IMR-90 (cell line): ENCODE measurements around the gene MAGED4. TPM values are rescaled to one million over a fixed set of nuclear protein-coding genes. Genes with fewer than 3 reads are reported as not detected.
"Not testable (repeated sequence)": the region's sequence is repeated elsewhere in the genome, so short reads cannot be mapped to it uniquely, and the experiment has no call there.

ENCODE experiments used
- ATAC-seq: fragments of 200-7000 bp; cut with Tn5 transposase; 2 replicates; pipeline ENCODE4 v1.9.1; 2020; ENCODE audit warnings: low read depth, mild to moderate bottlenecking, moderate library complexity
- BruUV-seq: library from RNA; stranded (reverse); fragments of 400-500 nt; replicated peaks from 2 replicates; lab custom pipeline; 2021; lab: Mats Ljungman, UMichigan
- CTCF ChIA-PET: fragments of 300-600 bp; formaldehyde crosslinking; extraction: SDS; loops from one replicate; lab custom pipeline; 2021; ENCODE audit warnings: antibody characterized with exemption; lab: Yijun Ruan, JAX
- POLR2A ChIA-PET: fragments of 300-600 bp; sonication (Branson Sonifier 250); formaldehyde crosslinking; loops from one replicate; lab custom pipeline; 2022; ENCODE audit warnings: antibody characterized with exemption; ENCODE audit not compliant: unreplicated experiment; lab: Charles Lee
- DNase-seq: peaks from one replicate; pipeline ENCODE4 v3.0.0; 2013
- H2AFZ ChIP-seq: replicated peaks from 2 replicates; pipeline ENCODE3; 2013; ENCODE audit warnings: low read length, mild to moderate bottlenecking; ENCODE audit not compliant: poor library complexity
- H2AK5ac ChIP-seq: 2 replicates; pipeline ENCODE4 v1.6.1; 2013; ENCODE audit warnings: low read depth, low read length, inconsistent platforms
- H2AK9ac ChIP-seq: replicated peaks from 2 replicates; pipeline ENCODE3; 2013; ENCODE audit warnings: mild to moderate bottlenecking, low read depth, low read length, moderate library complexity; ENCODE audit not compliant: poor library complexity
- H2BK120ac ChIP-seq: 2 replicates; pipeline ENCODE4 v1.6.1; 2013; ENCODE audit warnings: low read depth, low read length, inconsistent platforms
- H2BK15ac ChIP-seq: 3 replicates; pipeline ENCODE4 v1.6.1; 2013; ENCODE audit warnings: low read depth, low read length, inconsistent platforms
- H2BK20ac ChIP-seq: 2 replicates; pipeline ENCODE4 v1.6.1; 2013; ENCODE audit warnings: low read depth, mild to moderate bottlenecking, inconsistent platforms, low read length, moderate library complexity
- H2BK5ac ChIP-seq: 2 replicates; pipeline ENCODE4 v1.6.1; 2013; ENCODE audit warnings: mild to moderate bottlenecking, low read depth, low read length, inconsistent platforms; ENCODE audit not compliant: poor library complexity, severe bottlenecking
- H3K14ac ChIP-seq: replicated peaks from 2 replicates; pipeline ENCODE4 v1.6.1; 2013; ENCODE audit warnings: low read depth, low read length, inconsistent platforms
- H3K18ac ChIP-seq: 2 replicates; pipeline ENCODE4 v1.6.1; 2013; ENCODE audit warnings: low read depth, low read length, control low read depth
- H3K23ac ChIP-seq: 2 replicates; pipeline ENCODE4 v1.6.1; 2013; ENCODE audit warnings: low read depth, low read length, inconsistent platforms
- H3K27ac ChIP-seq: 2 replicates; pipeline ENCODE4 v1.5.1; 2013; ENCODE audit warnings: mild to moderate bottlenecking, control low read depth, low read length; ENCODE audit not compliant: insufficient read depth
- H3K27me3 ChIP-seq: 2 replicates; pipeline ENCODE4 v1.6.1; 2013; ENCODE audit warnings: low read length; ENCODE audit not compliant: control insufficient read depth, insufficient read depth
- H3K36me3 ChIP-seq: 2 replicates; pipeline ENCODE4 v1.6.1; 2013; ENCODE audit warnings: low read length, mixed read lengths; ENCODE audit not compliant: control insufficient read depth, insufficient read depth
- H3K4ac ChIP-seq: 2 replicates; pipeline ENCODE4 v1.6.1; 2013; ENCODE audit warnings: low read depth, low read length, inconsistent platforms
- H3K4me1 ChIP-seq: 2 replicates; pipeline ENCODE4 v1.6.1; 2013; ENCODE audit warnings: low read length, mixed read lengths; ENCODE audit not compliant: control insufficient read depth, insufficient read depth
- H3K4me2 ChIP-seq: 2 replicates; pipeline ENCODE4 v1.6.1; 2013; ENCODE audit warnings: low read depth, mild to moderate bottlenecking, control low read depth, low read length, moderate library complexity
- H3K4me3 ChIP-seq: 2 replicates; pipeline ENCODE4 v1.5.1; 2013; ENCODE audit warnings: low read depth, mild to moderate bottlenecking, control low read depth, low read length, moderate library complexity; ENCODE audit not compliant: insufficient read depth
- H3K56ac ChIP-seq: 2 replicates; pipeline ENCODE4 v1.6.1; 2013; ENCODE audit warnings: low read length, inconsistent platforms; ENCODE audit not compliant: insufficient read depth; ENCODE audit errors: extremely low read depth
- H3K79me1 ChIP-seq, 2 experiments: 2 replicates each; pipeline ENCODE4 v1.6.1; 2013; ENCODE audit warnings: low read length in 2 of 2, inconsistent platforms in 1 of 2, low read depth in 1 of 2
- H3K9ac ChIP-seq: 2 replicates; pipeline ENCODE4 v1.6.1; 2013; ENCODE audit warnings: low read depth, low read length, control low read depth
- H3K9me1 ChIP-seq: 2 replicates; pipeline ENCODE4 v1.6.1; 2013; ENCODE audit warnings: low read length, inconsistent platforms; ENCODE audit not compliant: insufficient read depth
- H3K9me3 ChIP-seq: 2 replicates; pipeline ENCODE4 v1.6.1; 2013; ENCODE audit warnings: low read length; ENCODE audit not compliant: control insufficient read depth, insufficient read depth
- H4K20me1 ChIP-seq: 2 replicates; pipeline ENCODE4 v1.6.1; 2013; ENCODE audit warnings: low read length, inconsistent platforms; ENCODE audit not compliant: insufficient read depth
- H4K5ac ChIP-seq: 2 replicates; pipeline ENCODE4 v1.6.1; 2013; ENCODE audit warnings: mild to moderate bottlenecking, low read depth, low read length, control low read depth
- H4K8ac ChIP-seq, 2 experiments: 2 replicates each; pipeline ENCODE4 v1.6.1; 2013; ENCODE audit warnings: low read depth in 2 of 2, low read length in 2 of 2, control low read depth in 1 of 2, inconsistent platforms in 1 of 2
- H4K91ac ChIP-seq: 2 replicates; pipeline ENCODE4 v1.6.1; 2013; ENCODE audit warnings: low read depth, low read length, inconsistent platforms; ENCODE audit not compliant: insufficient read depth
- WGBS, 2 experiments: methylation state at CpG; one replicate each; pipeline versions ENCODE4 v1.1.5 to v1.1.7; 2013; ENCODE audit warnings: missing lambda C conversion rate in 2 of 2; ENCODE audit not compliant: insufficient read length in 1 of 2; ENCODE audit errors: extremely low coverage in 2 of 2; 5-methylcytosine and 5-hydroxymethylcytosine counted together
- dilution Hi-C: fragments of 300-500 bp; cut with HindIII; formaldehyde crosslinking; loops from one replicate; pipeline ENCODE4 v1.14.3; 2018; ENCODE audit warnings: low sequenced_read_pairs; ENCODE audit not compliant: unreplicated experiment
- in situ Hi-C: fragments of 300-500 bp; cut with MboI; formaldehyde crosslinking; loops from 3 replicates; pipeline ENCODE4 v1.14.3; 2019; ENCODE audit warnings: low sequenced_read_pairs, inconsistent platforms, mixed read lengths
- intact Hi-C: fragments of 100-400 bp; cut with micrococcal nuclease; formaldehyde crosslinking; loops from 2 replicates; pipeline ENCODE4 v1.10.0; 2022
- polyA plus RNA-seq, 3 experiments: library from polyadenylated mRNA; depleted of rRNA; stranded (reverse); fragments of >200 nt; gene quantifications; 2 replicates each; pipeline ENCODE4 v1.2.3, GENCODE V29; 2012; ENCODE audit warnings: low replicate concordance in 1 of 3
- total RNA-seq: library from RNA; depleted of rRNA; stranded (reverse); fragments of >200 nt; gene quantifications from 2 replicates; pipeline ENCODE4 v1.2.3, GENCODE V29; 2012

Gene MAGED4
- total and polyA plus RNA-seq, 2 of the 4 experiments (the other 2 are of a cell fraction) = 9.9 to 51.7 TPM

GRCh38 chrX:52211405-52211804 is 26.7 kb downstream of the MAGED4 start:
- WGBS, 2 experiments = no CpG with 5 or more reads among the region's 6 CpGs
- not testable (repeated sequence) for H3K79me1 ChIP-seq

More at GRCh38 chrX:52211405-52211804, 26.7 kb downstream of the MAGED4 start:
- dilution Hi-C loops, H4K8ac ChIP-seq, H4K20me1 ChIP-seq, H4K91ac ChIP-seq, ATAC-seq, intact Hi-C loops, CTCF ChIA-PET, in situ Hi-C loops, H2BK20ac ChIP-seq, H3K27me3 ChIP-seq, H3K4me1 ChIP-seq, H2BK120ac ChIP-seq, H3K36me3 ChIP-seq, H3K9me1 ChIP-seq, H3K27ac ChIP-seq, H3K9me3 ChIP-seq, H4K5ac ChIP-seq, H2AK9ac ChIP-seq, DNase-seq, H3K9ac ChIP-seq, H2BK15ac ChIP-seq, H3K14ac ChIP-seq, H3K23ac ChIP-seq, H2BK5ac ChIP-seq, POLR2A ChIA-PET, H2AK5ac ChIP-seq, H3K4ac ChIP-seq, BruUV-seq, H3K56ac ChIP-seq, H3K4me3 ChIP-seq, H2AFZ ChIP-seq, H3K18ac ChIP-seq, H3K4me2 ChIP-seq: not testable (repeated sequence)
